ENCODE data around the gene IL11. TPM values are rescaled to one million over a fixed set of nuclear protein-coding genes. Genes with fewer than 3 reads are reported as not detected.
A peak's percentile ranks its signal among the peaks of the same experiment; 100 is the strongest.

The IL11 gene
- total and polyA plus RNA-seq, 2 of the 13 experiments (the other 11 are each of a cell fraction or from before 2014, with no cell fraction given): 2.5 to 2.9 TPM

DNA sequence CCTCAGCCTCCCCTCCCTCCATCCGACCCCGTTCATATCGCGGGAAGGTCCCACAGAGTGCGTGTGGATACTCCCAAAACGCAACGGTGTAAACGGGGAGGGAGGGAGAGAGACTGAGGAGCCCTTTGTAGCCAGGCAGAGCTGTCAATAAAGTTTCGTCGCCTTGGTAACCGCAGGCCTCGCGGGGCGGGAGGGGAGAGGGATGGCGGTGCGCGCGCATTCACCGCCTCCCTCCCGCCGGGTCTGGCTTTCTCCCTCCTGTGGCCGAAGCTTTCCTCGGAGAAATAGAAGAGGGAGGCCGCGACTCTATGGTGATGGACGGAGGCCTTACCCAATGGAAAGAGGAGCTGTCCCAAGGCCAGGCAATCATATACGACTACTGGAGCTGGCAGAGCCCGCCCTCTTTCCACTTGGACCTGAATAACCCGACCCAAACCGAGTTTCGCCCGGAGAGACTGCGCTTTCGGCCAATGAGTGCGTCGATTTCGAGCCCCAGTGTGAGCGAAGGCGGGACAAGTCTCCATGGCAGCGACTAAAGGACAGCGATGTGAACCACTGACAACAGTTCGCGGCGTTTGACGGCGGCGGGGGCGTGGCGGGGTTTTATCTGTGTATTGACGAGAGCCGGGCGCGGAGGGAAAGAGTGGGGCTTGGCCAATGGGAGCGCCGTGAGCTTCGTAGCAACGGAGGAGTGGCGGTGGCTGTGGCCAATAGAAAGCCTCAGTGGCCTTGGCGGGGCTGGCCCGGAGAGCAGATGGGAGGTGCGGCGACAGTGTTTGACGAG lies 31.0 kb downstream of the IL11 start, which contains the start of gene KMT5C (continued):
- TF ChIP-seq SMAD1 (CRISPR knock-in tag; IDR thresholded peaks at IDR 0.05; ENCODE audit: borderline replicate concordance, low read depth): no peak
- no peak for TF ChIP-seq TEAD3 (CRISPR knock-in tag; optimal IDR thresholded peaks at IDR 0.05; ENCODE audit: borderline replicate concordance)
- peak; percentile 67 for TF ChIP-seq HNRNPLL (IDR thresholded peaks at IDR 0.05; ENCODE audit: low read depth, low read length, poor library complexity, severe bottlenecking)
- TF ChIP-seq, protein P1, sequence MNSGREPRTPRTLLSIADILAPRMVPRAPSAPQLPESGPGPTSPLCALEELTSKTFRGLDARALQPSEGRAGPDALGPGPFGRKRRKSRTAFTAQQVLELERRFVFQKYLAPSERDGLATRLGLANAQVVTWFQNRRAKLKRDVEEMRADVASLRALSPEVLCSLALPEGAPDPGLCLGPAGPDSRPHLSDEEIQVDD (CRISPR knock-in tag; IDR thresholded peaks at IDR 0.05; ENCODE audit: borderline replicate concordance): no peak
- TF ChIP-seq NFYB (CRISPR knock-in tag; IDR thresholded peaks at IDR 0.05): peak; percentile 96
- no peak for TF ChIP-seq IRF2 (CRISPR knock-in tag; IDR thresholded peaks at IDR 0.05)
- TF ChIP-seq, protein P2, sequence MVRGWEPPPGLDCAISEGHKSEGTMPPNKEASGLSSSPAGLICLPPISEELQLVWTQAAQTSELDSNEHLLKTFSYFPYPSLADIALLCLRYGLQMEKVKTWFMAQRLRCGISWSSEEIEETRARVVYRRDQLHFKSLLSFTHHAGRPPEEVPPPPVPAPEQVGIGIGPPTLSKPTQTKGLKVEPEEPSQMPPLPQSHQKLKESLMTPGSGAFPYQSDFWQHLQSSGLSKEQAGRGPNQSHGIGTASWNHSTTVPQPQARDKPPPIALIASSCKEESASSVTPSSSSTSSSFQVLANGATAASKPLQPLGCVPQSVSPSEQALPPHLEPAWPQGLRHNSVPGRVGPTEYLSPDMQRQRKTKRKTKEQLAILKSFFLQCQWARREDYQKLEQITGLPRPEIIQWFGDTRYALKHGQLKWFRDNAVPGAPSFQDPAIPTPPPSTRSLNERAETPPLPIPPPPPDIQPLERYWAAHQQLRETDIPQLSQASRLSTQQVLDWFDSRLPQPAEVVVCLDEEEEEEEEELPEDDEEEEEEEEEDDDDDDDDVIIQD (CRISPR knock-in tag; IDR thresholded peaks at IDR 0.05; ENCODE audit: low read depth): no peak
- TF ChIP-seq, protein P3, sequence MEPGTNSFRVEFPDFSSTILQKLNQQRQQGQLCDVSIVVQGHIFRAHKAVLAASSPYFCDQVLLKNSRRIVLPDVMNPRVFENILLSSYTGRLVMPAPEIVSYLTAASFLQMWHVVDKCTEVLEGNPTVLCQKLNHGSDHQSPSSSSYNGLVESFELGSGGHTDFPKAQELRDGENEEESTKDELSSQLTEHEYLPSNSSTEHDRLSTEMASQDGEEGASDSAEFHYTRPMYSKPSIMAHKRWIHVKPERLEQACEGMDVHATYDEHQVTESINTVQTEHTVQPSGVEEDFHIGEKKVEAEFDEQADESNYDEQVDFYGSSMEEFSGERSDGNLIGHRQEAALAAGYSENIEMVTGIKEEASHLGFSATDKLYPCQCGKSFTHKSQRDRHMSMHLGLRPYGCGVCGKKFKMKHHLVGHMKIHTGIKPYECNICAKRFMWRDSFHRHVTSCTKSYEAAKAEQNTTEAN (CRISPR knock-in tag; conservative IDR thresholded peaks at IDR 0.05): 0 out of 2 replicates have a peak, but pooled peaks have one; percentile 43
- no peak for TF ChIP-seq ZNF644 (CRISPR knock-in tag; IDR thresholded peaks at IDR 0.05; ENCODE audit: low read depth)
- TF ChIP-seq, protein P4, sequence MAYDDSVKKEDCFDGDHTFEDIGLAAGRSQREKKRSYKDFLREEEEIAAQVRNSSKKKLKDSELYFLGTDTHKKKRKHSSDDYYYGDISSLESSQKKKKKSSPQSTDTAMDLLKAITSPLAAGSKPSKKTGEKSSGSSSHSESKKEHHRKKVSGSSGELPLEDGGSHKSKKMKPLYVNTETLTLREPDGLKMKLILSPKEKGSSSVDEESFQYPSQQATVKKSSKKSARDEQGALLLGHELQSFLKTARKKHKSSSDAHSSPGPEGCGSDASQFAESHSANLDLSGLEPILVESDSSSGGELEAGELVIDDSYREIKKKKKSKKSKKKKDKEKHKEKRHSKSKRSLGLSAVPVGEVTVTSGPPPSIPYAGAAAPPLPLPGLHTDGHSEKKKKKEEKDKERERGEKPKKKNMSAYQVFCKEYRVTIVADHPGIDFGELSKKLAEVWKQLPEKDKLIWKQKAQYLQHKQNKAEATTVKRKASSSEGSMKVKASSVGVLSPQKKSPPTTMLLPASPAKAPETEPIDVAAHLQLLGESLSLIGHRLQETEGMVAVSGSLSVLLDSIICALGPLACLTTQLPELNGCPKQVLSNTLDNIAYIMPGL (CRISPR knock-in tag; IDR thresholded peaks at IDR 0.05; ENCODE audit: borderline replicate concordance in 1 of 2, low read depth in 1 of 2): peak in 1 of 2 experiments; percentile 22; a peak in 1 of 4 replicates
- TF ChIP-seq ZNF234 (CRISPR knock-in tag; conservative IDR thresholded peaks at IDR 0.05): no peak
- no peak for TF ChIP-seq ZSCAN22 (CRISPR knock-in tag; IDR thresholded peaks at IDR 0.05)
- TF ChIP-seq SNAI1 (CRISPR knock-in tag; IDR thresholded peaks at IDR 0.05; ENCODE audit: borderline replicate concordance): no peak
- no peak for TF ChIP-seq TRAFD1 (CRISPR knock-in tag; IDR thresholded peaks at IDR 0.05; ENCODE audit: borderline replicate concordance)
- TF ChIP-seq SRSF4 (IDR thresholded peaks at IDR 0.05; ENCODE audit: low read depth, low read length, poor library complexity, severe bottlenecking): no peak
- TF ChIP-seq TAF15 (IDR thresholded peaks at IDR 0.05; ENCODE audit: low read depth, low read length, poor library complexity, severe bottlenecking): no peak
- TF ChIP-seq SP4 (CRISPR knock-in tag; IDR thresholded peaks at IDR 0.05): peak; percentile 93
- peak; percentile 58; the same call in 1 of the 2 replicates for TF ChIP-seq GATAD1 (CRISPR knock-in tag; IDR thresholded peaks at IDR 0.05)
- peak; percentile 93 for TF ChIP-seq CREM (IDR thresholded peaks at IDR 0.05)
- TF ChIP-seq CREM (CRISPR knock-in tag; IDR thresholded peaks at IDR 0.05): peak; percentile 48; the same call in 1 of the 2 replicates
- TF ChIP-seq DMAP1 (CRISPR knock-in tag; IDR thresholded peaks at IDR 0.05): peak; percentile 58; the same call in 1 of the 2 replicates
- peak; percentile 19 for TF ChIP-seq XRCC5 (optimal IDR thresholded peaks at IDR 0.05; ENCODE audit: low read length)
- TF ChIP-seq SOX6 (IDR thresholded peaks at IDR 0.05): no peak
- peak; percentile 47 for TF ChIP-seq SOX6 (CRISPR knock-in tag; IDR thresholded peaks at IDR 0.05)
